Measurements from ENCODE around the gene ARHGEF17. TPM values are rescaled to one million over a fixed set of nuclear protein-coding genes. Genes with fewer than 3 reads are reported as not detected.

ARHGEF17 gene
- total and polyA plus RNA-seq, 2 of the 8 experiments (the other 6 are each of a cell fraction or from before 2014, with no cell fraction given): 11.3 to 14.6 TPM

DNA sequence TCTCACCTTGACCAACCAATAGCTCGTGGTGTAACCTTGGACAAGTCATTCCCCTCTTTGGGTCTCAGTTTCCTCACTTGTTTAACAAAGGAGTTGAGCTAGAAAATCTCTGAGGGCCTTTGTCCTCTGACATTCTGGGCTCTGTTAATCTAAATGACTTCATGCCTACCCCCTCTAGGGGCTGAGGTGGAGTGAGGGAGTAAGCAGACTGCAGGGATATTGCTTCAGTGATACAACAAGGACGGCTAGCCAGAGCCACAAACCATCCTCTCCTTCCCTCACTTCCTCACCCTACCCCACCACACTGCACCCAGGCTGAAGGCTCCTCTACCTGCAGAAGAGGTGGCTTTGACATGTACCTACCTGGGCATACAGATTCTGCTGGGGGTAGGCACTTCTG, 103.0 kb downstream of the ARHGEF17 start:
- no peak overlapping the region for H4K8ac ChIP-seq (ENCODE audit: extremely low read depth, insufficient read depth, low read length)
- no peak overlapping the region for H2AK5ac ChIP-seq (ENCODE audit: low read depth, low read length)
- no peak overlapping the region for H3K56ac ChIP-seq (replicated peaks; ENCODE audit: insufficient read length, low read depth, low read length)
- no peak overlapping the region for H3K14ac ChIP-seq (ENCODE audit: insufficient read length)
- POLR2A ChIA-PET (ENCODE audit: partially characterized antibody): interaction anchor here (1.0 kb wide), 1 partner anchor 23 kb away, joined by 4 read pairs; no protein-coding TSS in a partner anchor
- H3K4me2 ChIP-seq (ENCODE audit: insufficient read depth in 1 of 2, low read depth in 2 of 2, low read length in 2 of 2): no peak overlapping the region
- DNase-seq (ENCODE audit: low read depth in 1 of 2, low spot score in 2 of 2) (no peak), FAIRE-seq (no peak)
- no peak overlapping the region; a peak in 1 of 7 replicates for H3K9ac ChIP-seq (replicated peaks in 1 of 4; ENCODE audit: extremely low read depth in 1 of 4, low read depth in 3 of 4, low read length in 3 of 4)
- H3K23me2 ChIP-seq (ENCODE audit: low read depth, low read length): no peaks in the 10 kb centered on the region
- TF ChIP-seq KDM1A (IDR thresholded peaks at IDR 0.05; ENCODE audit: borderline replicate concordance, low read length) (no peak), FOSL1 (IDR thresholded peaks at IDR 0.05; ENCODE audit: insufficient read depth, low read depth, low read length) (no peak)
- TF ChIP-seq, protein P1, sequence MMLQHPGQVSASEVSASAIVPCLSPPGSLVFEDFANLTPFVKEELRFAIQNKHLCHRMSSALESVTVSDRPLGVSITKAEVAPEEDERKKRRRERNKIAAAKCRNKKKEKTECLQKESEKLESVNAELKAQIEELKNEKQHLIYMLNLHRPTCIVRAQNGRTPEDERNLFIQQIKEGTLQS (IDR thresholded peaks at IDR 0.05; ENCODE audit: insufficient read depth, low read depth, low read length): no peak
- TF ChIP-seq, protein P2, sequence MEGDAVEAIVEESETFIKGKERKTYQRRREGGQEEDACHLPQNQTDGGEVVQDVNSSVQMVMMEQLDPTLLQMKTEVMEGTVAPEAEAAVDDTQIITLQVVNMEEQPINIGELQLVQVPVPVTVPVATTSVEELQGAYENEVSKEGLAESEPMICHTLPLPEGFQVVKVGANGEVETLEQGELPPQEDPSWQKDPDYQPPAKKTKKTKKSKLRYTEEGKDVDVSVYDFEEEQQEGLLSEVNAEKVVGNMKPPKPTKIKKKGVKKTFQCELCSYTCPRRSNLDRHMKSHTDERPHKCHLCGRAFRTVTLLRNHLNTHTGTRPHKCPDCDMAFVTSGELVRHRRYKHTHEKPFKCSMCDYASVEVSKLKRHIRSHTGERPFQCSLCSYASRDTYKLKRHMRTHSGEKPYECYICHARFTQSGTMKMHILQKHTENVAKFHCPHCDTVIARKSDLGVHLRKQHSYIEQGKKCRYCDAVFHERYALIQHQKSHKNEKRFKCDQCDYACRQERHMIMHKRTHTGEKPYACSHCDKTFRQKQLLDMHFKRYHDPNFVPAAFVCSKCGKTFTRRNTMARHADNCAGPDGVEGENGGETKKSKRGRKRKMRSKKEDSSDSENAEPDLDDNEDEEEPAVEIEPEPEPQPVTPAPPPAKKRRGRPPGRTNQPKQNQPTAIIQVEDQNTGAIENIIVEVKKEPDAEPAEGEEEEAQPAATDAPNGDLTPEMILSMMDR (IDR thresholded peaks at IDR 0.05; ENCODE audit: control extremely low read depth in 1 of 3, insufficient read depth in 1 of 3, low read depth in 1 of 3, low read length in 3 of 3): peak in 1 of 3 experiments; percentile 1; a peak in 1 of 4 replicates
- 96% methylated on average over 2 of the region's 2 CpGs; no CpG with 5 or more reads in 1 of the 2 experiments for WGBS, 2 experiments (ENCODE audit: extremely low coverage in 1 of 2, insufficient coverage in 1 of 2, insufficient read length in 1 of 2, insufficient replicate concordance in 2 of 2, low coverage in 1 of 2, low lambda C conversion rate in 2 of 2, missing lambda C conversion rate in 1 of 2)
- no peak overlapping the region for H3K27ac ChIP-seq (ENCODE audit: low read depth, low read length)
- no peak overlapping the region for H2BK15ac ChIP-seq (ENCODE audit: low read length)
- no peak overlapping the region for H3K18ac ChIP-seq (ENCODE audit: extremely low read depth, low read length)
- H3K27me3 ChIP-seq (replicated peaks in 1 of 4; ENCODE audit: control insufficient read depth in 3 of 4, extremely low read depth in 1 of 4, insufficient read depth in 3 of 4, low read length in 3 of 4): no peaks in the 10 kb centered on the region
- no peak overlapping the region for H4K5ac ChIP-seq (ENCODE audit: insufficient read length, low read depth, low read length)
- no peak overlapping the region for H4K91ac ChIP-seq (replicated peaks; ENCODE audit: insufficient read length, low read length)
- H3K9me3 ChIP-seq (ENCODE audit: insufficient read depth in 2 of 2, low read depth in 1 of 2, low read length in 1 of 2): no peaks in the 10 kb centered on the region
- CTCF ChIA-PET (ENCODE audit: partially characterized antibody): interaction anchor here (0.8 to 5.6 kb wide), 9 partner anchors 8 to 250 kb away, joined by 3 to 27 read pairs (median 4); no protein-coding TSS in a partner anchor
- no peaks in the 10 kb centered on the region for H4K20me1 ChIP-seq (replicated peaks in 1 of 2; ENCODE audit: control insufficient read depth in 1 of 2, insufficient read depth in 2 of 2, low read length in 2 of 2)
- H2BK120ac ChIP-seq (replicated peaks; ENCODE audit: low read depth, low read length): no peak overlapping the region
- H3K23ac ChIP-seq (ENCODE audit: insufficient read length): no peak overlapping the region
- H3K4me3 ChIP-seq (ENCODE audit: extremely low read depth in 1 of 4, insufficient read depth in 2 of 4, low read depth in 3 of 4, low read length in 4 of 4): no peak overlapping the region
- H3K4ac ChIP-seq (replicated peaks; ENCODE audit: insufficient read length, low read depth, low read length): no peak overlapping the region
- no peak overlapping the region for H2BK20ac ChIP-seq (ENCODE audit: low read length)
- H3K79me2 ChIP-seq (ENCODE audit: control insufficient read depth in 1 of 2, insufficient read depth in 2 of 2, low read length in 2 of 2): no peaks in the 10 kb centered on the region
- H3K4me1 ChIP-seq (replicated peaks in 1 of 4; ENCODE audit: control insufficient read depth in 3 of 4, insufficient read depth in 4 of 4, low read length in 3 of 4): no peaks in the 10 kb centered on the region
- H2BK12ac ChIP-seq (ENCODE audit: low read depth, low read length): no peak overlapping the region
- peaks cover 0 to 15% (median 6%) of the 10 kb centered on the region in 4 experiments; a peak in 4 of 8 replicates for H3K36me3 ChIP-seq (ENCODE audit: control insufficient read depth in 2 of 4, insufficient read depth in 4 of 4, low read length in 3 of 4)
- H3K79me1 ChIP-seq (ENCODE audit: low read depth, low read length): no peaks in the 10 kb centered on the region
- no peak overlapping the region for H2BK5ac ChIP-seq (ENCODE audit: low read depth, low read length)
- H2AFZ ChIP-seq (ENCODE audit: low read length): no peak overlapping the region

Measured in H1 (cell line).